Osteocyte (in vitro differentiated cells): Measurements from ENCODE around the gene ZDHHC1. TPM values are rescaled to one million over a fixed set of nuclear protein-coding genes. Genes with fewer than 3 reads are reported as not detected.

Experiments used
- DNase-seq: peaks from one replicate; pipeline ENCODE4 v3.0.0; 2021; ENCODE audit warnings: mixed read lengths; ENCODE audit not compliant: unreplicated experiment; ENCODE audit errors: extremely low spot score
- H3K27ac Mint-ChIP-seq: one replicate; pipeline ENCODE4 v1.8.0; 2021; ENCODE audit warnings: mild to moderate bottlenecking, mixed read lengths; ENCODE audit not compliant: unreplicated experiment
- H3K27me3 Mint-ChIP-seq: one replicate; pipeline ENCODE4 v1.8.0; 2021; ENCODE audit warnings: mixed read lengths; ENCODE audit not compliant: unreplicated experiment
- H3K36me3 Mint-ChIP-seq: one replicate; pipeline ENCODE4 v1.8.0; 2021; ENCODE audit warnings: mixed read lengths; ENCODE audit not compliant: unreplicated experiment
- H3K4me1 Mint-ChIP-seq: one replicate; pipeline ENCODE4 v1.8.0; 2021; ENCODE audit warnings: mixed read lengths; ENCODE audit not compliant: unreplicated experiment
- H3K4me3 Mint-ChIP-seq: one replicate; pipeline ENCODE4 v1.8.0; 2021; ENCODE audit warnings: mild to moderate bottlenecking, moderate library complexity, mixed read lengths; ENCODE audit not compliant: unreplicated experiment
- H3K9me3 Mint-ChIP-seq: one replicate; pipeline ENCODE4 v1.8.0; 2021; ENCODE audit warnings: mixed read lengths; ENCODE audit not compliant: unreplicated experiment
- total RNA-seq: library from RNA; stranded (reverse); gene quantifications from 2 replicates; pipeline ENCODE4 v1.2.1, GENCODE V29; 2021
- TF ChIP-seq, protein P1 (sequence below): fragments of 200-600 bp; sonication (generic); IDR thresholded peaks from 2 replicates; pipeline ENCODE4 v1.5.0; 2021; ENCODE audit warnings: antibody characterized with exemption, mild to moderate bottlenecking, moderate library complexity

The ZDHHC1 gene
- total RNA-seq, 1 donor from 2014 or later: 15.4 TPM

DNA sequence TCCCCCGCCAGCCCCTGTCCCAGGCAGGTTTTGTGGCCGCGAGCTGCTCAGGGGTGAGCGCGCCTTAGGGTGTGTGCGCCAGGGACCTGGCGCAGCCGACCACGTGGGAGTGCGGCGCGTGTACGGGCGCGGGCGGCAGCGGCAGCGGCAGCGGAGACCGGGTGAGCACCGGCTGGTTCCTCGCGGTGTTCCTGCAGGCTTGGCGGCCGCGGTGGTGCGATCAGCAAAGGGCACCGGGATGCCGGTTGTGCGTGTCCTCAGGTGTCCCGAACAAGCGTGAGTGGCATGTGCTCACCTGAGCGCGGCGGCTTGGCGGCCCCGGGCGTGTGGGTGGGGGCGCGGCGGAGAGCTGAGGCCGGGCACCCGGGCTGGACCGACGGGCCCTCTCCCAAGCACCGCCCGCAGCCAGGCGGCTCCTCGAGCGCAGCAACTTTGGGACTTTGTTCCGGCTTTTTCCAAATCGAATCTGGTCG is 14.3 kb upstream of the ZDHHC1 start:
- Mint-ChIP-seq H3K9me3 (no peaks in the 10 kb centered on the region), H3K4me3 (peak overlapping the region; percentile 69), H3K4me1 (peaks cover 20% of the 10 kb centered on the region), H3K36me3 (peaks cover 6% of the 10 kb centered on the region), H3K27me3 (peaks cover 10% of the 10 kb centered on the region), H3K27ac (no peak overlapping the region)
- no peak for DNase-seq
- TF ChIP-seq, protein P1, sequence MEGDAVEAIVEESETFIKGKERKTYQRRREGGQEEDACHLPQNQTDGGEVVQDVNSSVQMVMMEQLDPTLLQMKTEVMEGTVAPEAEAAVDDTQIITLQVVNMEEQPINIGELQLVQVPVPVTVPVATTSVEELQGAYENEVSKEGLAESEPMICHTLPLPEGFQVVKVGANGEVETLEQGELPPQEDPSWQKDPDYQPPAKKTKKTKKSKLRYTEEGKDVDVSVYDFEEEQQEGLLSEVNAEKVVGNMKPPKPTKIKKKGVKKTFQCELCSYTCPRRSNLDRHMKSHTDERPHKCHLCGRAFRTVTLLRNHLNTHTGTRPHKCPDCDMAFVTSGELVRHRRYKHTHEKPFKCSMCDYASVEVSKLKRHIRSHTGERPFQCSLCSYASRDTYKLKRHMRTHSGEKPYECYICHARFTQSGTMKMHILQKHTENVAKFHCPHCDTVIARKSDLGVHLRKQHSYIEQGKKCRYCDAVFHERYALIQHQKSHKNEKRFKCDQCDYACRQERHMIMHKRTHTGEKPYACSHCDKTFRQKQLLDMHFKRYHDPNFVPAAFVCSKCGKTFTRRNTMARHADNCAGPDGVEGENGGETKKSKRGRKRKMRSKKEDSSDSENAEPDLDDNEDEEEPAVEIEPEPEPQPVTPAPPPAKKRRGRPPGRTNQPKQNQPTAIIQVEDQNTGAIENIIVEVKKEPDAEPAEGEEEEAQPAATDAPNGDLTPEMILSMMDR: no peak

DNA sequence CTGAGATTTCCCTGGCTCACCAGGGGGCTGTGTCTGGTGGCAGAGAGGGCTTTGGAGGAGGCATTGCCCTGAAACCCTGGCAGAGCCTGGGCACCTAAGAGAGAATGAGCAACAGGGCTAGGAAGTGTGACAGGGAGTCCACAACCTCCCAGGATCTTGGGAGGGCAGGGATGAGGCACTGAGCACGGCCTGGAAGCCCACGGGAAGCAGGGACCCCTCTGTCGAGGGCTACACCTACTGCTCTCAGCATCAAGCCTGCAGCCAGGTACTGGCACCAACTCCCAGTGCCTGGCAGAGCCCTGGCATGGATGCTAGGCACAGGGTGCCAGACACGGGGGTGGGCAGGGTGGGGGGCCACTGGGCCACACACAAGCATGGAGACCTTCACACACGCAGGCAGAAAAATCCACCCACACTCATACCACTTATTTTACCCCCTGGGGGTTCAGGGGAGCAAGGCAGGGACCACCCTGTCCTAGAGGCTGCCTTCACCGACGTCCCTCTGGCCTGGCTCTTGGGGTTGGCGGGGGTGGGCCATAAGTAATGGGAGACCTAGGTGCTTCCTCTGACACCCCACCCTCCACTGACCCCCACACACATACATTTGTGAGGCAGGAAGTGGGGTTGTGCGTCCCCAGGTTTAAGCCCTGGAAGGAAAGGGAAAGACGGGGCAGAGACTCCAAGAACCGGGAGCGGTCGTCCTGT is 13.7 kb upstream of the ZDHHC1 start:
- Mint-ChIP-seq H3K27me3 (peaks cover 10% of the 10 kb centered on the region), H3K27ac (no peak overlapping the region), H3K4me3 (peak overlapping the region; percentile 69), H3K36me3 (peaks cover 6% of the 10 kb centered on the region), H3K4me1 (peaks cover 26% of the 10 kb centered on the region), H3K9me3 (no peaks in the 10 kb centered on the region)
- DNase-seq: no peak
- TF ChIP-seq, protein P1: no peak

DNA sequence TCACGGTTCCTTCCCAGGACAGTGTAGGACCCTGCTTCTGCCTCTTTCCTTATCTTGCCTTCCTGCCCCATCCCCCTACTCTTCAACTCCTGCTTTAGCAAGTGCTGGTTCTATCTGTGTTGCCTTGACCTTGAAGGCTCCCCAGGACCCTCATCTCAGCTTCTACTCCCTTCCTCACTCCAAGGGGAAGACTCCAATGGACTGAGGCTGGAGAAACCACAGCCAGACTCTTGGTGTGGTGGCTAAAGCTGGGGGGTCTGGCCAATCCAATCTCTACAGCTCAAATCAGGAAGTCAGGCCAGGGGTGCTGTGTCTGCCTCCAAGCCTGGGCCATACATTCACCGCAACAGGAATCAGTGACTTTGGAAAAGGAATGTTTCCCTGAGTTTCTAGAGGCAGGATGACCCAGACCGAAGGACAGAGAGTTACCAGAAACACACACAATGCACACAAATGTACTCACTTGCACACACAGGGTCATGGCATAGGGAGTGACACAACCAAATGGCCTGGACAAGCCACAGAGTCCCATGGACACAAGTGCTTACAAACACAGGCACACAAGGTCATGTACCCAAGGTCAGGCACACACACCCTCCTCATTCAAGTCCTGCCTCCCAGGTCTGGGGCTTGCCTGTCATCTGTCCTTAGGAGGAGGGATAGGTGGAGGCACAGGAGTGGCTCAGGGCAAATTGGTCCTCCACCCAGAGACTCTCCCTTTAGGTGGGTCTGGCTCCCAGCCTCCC is 12.9 kb upstream of the ZDHHC1 start:
- H3K4me3 Mint-ChIP-seq: peak overlapping the region; percentile 14
- H3K36me3 Mint-ChIP-seq: peaks cover 6% of the 10 kb centered on the region

DNA sequence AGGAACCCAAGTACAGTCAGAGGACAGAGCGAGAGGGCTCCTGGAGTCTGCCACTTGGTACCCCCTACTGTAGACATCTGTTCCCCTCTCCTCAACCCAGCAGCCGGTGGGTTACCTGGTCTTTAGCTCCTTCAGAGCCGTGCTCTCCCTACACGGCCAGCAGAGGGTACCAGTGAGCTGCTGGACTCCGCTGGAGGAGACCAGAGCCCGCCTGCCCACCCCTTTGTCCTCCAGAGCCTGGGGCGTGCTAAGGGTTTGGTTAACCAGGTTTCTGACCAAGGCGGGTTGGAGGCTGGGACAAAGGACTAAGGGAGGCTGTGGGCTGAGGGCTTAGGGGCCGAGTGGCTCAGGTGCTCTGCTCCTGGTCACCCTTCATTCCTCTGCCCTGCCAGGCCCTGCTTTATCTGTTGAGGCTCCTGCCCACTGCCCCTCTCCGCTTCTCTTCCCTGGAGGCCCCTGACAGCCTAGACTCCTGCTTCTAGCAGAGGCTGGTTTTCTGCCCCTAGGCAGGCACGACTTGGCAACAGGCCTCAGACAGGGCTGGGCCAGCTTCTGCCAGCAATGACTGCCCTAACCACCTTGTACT is 12.0 kb upstream of the ZDHHC1 start:
- Mint-ChIP-seq H3K36me3 (peaks cover 6% of the 10 kb centered on the region), H3K4me3 (no peak overlapping the region), H3K27ac (no peak overlapping the region), H3K9me3 (no peaks in the 10 kb centered on the region), H3K27me3 (peaks cover 15% of the 10 kb centered on the region), H3K4me1 (peaks cover 42% of the 10 kb centered on the region)
- TF ChIP-seq, protein P1: peak; percentile 88
- DNase-seq: peak; percentile 89

More for the DNA sequence above, 12.9 kb upstream of the ZDHHC1 start:
- Mint-ChIP-seq H3K9me3 (no peaks in the 10 kb centered on the region), H3K27me3 (peaks cover 10% of the 10 kb centered on the region), H3K27ac (no peak overlapping the region), H3K4me1 (peaks cover 33% of the 10 kb centered on the region)
- DNase-seq: no peak
- TF ChIP-seq, protein P1: no peak

DNA sequence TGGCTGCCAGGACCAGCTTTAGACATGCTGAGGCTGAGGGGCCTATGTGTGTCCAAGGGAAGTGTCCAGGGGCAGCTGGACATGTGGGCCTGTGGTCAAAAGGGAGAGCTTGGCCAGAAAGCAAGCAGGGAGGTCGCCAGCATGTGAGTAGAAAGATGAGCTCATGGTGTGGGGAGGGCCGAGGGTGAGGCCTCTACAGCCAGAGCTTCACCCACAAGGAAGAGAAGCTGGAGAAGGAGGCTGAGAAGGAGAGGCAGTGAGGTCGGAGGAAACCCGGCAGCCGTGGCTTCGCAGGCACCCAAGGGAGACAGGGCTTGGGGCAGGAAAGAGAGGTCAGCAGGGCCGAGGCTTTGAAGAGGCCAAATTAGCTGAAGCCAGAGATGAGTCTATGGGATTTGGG is 10.7 kb upstream of the ZDHHC1 start:
- Mint-ChIP-seq H3K27ac (no peak overlapping the region), H3K4me3 (no peak overlapping the region), H3K36me3 (peaks cover 6% of the 10 kb centered on the region), H3K9me3 (no peaks in the 10 kb centered on the region), H3K4me1 (peaks cover 38% of the 10 kb centered on the region), H3K27me3 (peaks cover 15% of the 10 kb centered on the region)
- TF ChIP-seq, protein P1: no peak
- DNase-seq: no peak
